Osteoblast (primary cell): Measurements from ENCODE around the gene SS18L1. TPM values are rescaled to one million over a fixed set of nuclear protein-coding genes. Genes with fewer than 3 reads are reported as not detected.

Source experiments
- DNase-seq: peaks from one replicate; pipeline ENCODE4 v3.0.0; 2011; ENCODE audit warnings: low spot score, mixed read lengths; ENCODE audit not compliant: insufficient read length; ENCODE audit errors: missing footprints
- H2AFZ ChIP-seq: 2 replicates; pipeline ENCODE4 v1.6.0; 2011; ENCODE audit warnings: mild to moderate bottlenecking, low read length
- H3K27ac ChIP-seq: 2 replicates; pipeline ENCODE4 v1.5.1; 2011; ENCODE audit warnings: mild to moderate bottlenecking, low read depth, low read length, moderate library complexity
- H3K27me3 ChIP-seq: 2 replicates; pipeline ENCODE4 v1.6.0; 2012; ENCODE audit warnings: mild to moderate bottlenecking, control low read depth, inconsistent platforms, low read length, moderate library complexity; ENCODE audit not compliant: insufficient read depth
- H3K36me3 ChIP-seq: 2 replicates; pipeline ENCODE4 v1.5.1; 2011; ENCODE audit warnings: mild to moderate bottlenecking, low read length, control low read depth, moderate library complexity; ENCODE audit not compliant: insufficient read depth
- H3K4me1 ChIP-seq: 2 replicates; pipeline ENCODE4 v1.5.1; 2011; ENCODE audit warnings: mild to moderate bottlenecking, low read length, control low read depth, moderate library complexity; ENCODE audit not compliant: insufficient read depth
- H3K4me2 ChIP-seq: 2 replicates; pipeline ENCODE4 v1.6.0; 2011; ENCODE audit warnings: mild to moderate bottlenecking, low read length; ENCODE audit not compliant: insufficient read depth
- H3K4me3 ChIP-seq: fragments of 200-600 bp; sonication (generic); 3 replicates; pipeline ENCODE4 v1.5.1; 2012; ENCODE audit warnings: mild to moderate bottlenecking, low read length, inconsistent platforms; ENCODE audit not compliant: insufficient read depth
- H3K79me2 ChIP-seq: 2 replicates; pipeline ENCODE4 v1.6.0; 2012; ENCODE audit warnings: mild to moderate bottlenecking, low read length, control low read depth, inconsistent platforms; ENCODE audit not compliant: insufficient read depth
- H3K9me3 ChIP-seq: 2 replicates; pipeline ENCODE4 v1.5.1; 2011; ENCODE audit warnings: low read depth, low read length, control low read depth
- H4K20me1 ChIP-seq: 2 replicates; pipeline ENCODE4 v1.6.0; 2012; ENCODE audit warnings: mild to moderate bottlenecking, low read length, control low read depth; ENCODE audit not compliant: insufficient read depth
- total RNA-seq: library from RNA; depleted of rRNA; stranded (reverse); fragments of >200 nt; gene quantifications from 2 replicates; pipeline ENCODE4 v1.2.3, GENCODE V29; 2012
- TF ChIP-seq, protein P1 (sequence below): IDR thresholded peaks from 2 replicates; pipeline ENCODE4 v1.5.1; 2011; ENCODE audit warnings: mild to moderate bottlenecking, low read depth, low read length, moderate library complexity; ENCODE audit errors: extremely low read depth

SS18L1 gene
- total RNA-seq, 1 donor, result 12.7 TPM

GRCh38 chr20:62196286-62196685, 52.7 kb downstream of the SS18L1 start:
- Histone ChIP-seq H2AFZ (no peak overlapping the region), H3K27ac (no peak overlapping the region), H3K4me3 (no peak overlapping the region), H3K4me1 (peaks cover 3% of the 10 kb centered on the region), H3K4me2 (no peak overlapping the region), H3K36me3 (peaks cover 50% of the 10 kb centered on the region), H3K79me2 (peaks cover 39% of the 10 kb centered on the region), H3K27me3 (no peaks in the 10 kb centered on the region), H3K9me3 (no peaks in the 10 kb centered on the region), H4K20me1 (peaks cover 14% of the 10 kb centered on the region)
- TF ChIP-seq, protein P1, sequence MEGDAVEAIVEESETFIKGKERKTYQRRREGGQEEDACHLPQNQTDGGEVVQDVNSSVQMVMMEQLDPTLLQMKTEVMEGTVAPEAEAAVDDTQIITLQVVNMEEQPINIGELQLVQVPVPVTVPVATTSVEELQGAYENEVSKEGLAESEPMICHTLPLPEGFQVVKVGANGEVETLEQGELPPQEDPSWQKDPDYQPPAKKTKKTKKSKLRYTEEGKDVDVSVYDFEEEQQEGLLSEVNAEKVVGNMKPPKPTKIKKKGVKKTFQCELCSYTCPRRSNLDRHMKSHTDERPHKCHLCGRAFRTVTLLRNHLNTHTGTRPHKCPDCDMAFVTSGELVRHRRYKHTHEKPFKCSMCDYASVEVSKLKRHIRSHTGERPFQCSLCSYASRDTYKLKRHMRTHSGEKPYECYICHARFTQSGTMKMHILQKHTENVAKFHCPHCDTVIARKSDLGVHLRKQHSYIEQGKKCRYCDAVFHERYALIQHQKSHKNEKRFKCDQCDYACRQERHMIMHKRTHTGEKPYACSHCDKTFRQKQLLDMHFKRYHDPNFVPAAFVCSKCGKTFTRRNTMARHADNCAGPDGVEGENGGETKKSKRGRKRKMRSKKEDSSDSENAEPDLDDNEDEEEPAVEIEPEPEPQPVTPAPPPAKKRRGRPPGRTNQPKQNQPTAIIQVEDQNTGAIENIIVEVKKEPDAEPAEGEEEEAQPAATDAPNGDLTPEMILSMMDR, result no peak
- no peak for DNase-seq

DNA sequence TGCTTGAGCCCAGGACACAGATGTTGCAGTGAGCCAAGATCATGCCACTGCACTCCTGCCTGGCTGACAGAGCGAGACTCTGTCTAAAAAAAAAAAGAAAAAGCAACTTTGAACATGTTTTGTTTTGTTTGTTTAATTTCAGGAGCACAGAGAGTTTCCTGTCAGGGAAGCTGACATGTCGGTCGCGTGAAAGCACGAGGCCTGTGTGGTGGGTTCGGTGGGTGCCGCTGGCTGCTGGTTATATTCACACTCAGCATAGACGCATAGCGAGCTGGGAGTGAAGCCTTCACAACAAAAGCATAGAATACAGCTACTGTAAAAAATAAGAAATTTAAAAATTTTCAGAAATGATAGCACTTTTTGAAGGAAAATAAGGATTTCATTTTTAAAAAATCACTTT, 53.7 kb downstream of the SS18L1 start:
- no peak for DNase-seq
- Histone ChIP-seq H3K4me2 (no peak overlapping the region), H3K79me2 (peaks cover 29% of the 10 kb centered on the region), H3K36me3 (peaks cover 57% of the 10 kb centered on the region), H3K4me3 (no peak overlapping the region), H3K27me3 (no peaks in the 10 kb centered on the region), H3K27ac (no peak overlapping the region), H2AFZ (no peak overlapping the region), H3K4me1 (peaks cover 11% of the 10 kb centered on the region), H4K20me1 (peaks cover 10% of the 10 kb centered on the region), H3K9me3 (no peaks in the 10 kb centered on the region)
- TF ChIP-seq, protein P1, result no peak

- H3K4me2 ChIP-seq, result no peak overlapping the region
- peaks cover 24% of the 10 kb centered on the region for H3K79me2 ChIP-seq
- H3K9me3 ChIP-seq, result no peaks in the 10 kb centered on the region
- TF ChIP-seq, protein P1, result no peak
- no peak overlapping the region for H3K27ac ChIP-seq
- H3K4me1 ChIP-seq, result peaks cover 13% of the 10 kb centered on the region
- H2AFZ ChIP-seq, result no peak overlapping the region
- H3K27me3 ChIP-seq, result no peaks in the 10 kb centered on the region
- no peak overlapping the region for H3K4me3 ChIP-seq
- DNase-seq, result peak; percentile 68
- peaks cover 57% of the 10 kb centered on the region for H3K36me3 ChIP-seq
- H4K20me1 ChIP-seq, result peaks cover 8% of the 10 kb centered on the region
Observed at GRCh38 chr20:62197801-62198200, 54.2 kb downstream of the SS18L1 start.

- Histone ChIP-seq H3K27me3 (no peaks in the 10 kb centered on the region), H3K4me2 (no peak overlapping the region), H3K27ac (no peak overlapping the region), H4K20me1 (peaks cover 13% of the 10 kb centered on the region), H3K79me2 (peaks cover 17% of the 10 kb centered on the region), H3K36me3 (peaks cover 53% of the 10 kb centered on the region), H3K4me3 (no peak overlapping the region), H3K4me1 (peaks cover 18% of the 10 kb centered on the region), H2AFZ (no peak overlapping the region), H3K9me3 (no peaks in the 10 kb centered on the region)
- TF ChIP-seq, protein P1, result no peak
- peak; percentile 26 for DNase-seq
Observed at GRCh38 chr20:62198496-62198895, 54.9 kb downstream of the SS18L1 start.
